NCI-H82 treated with DMSO at 0.1 percent for 48 hours (cell line): ENCODE data around the gene FOXR1.

Experiments
- DNase-seq: peaks from one replicate; lab custom pipeline; 2025; ENCODE audit not compliant: unreplicated experiment; lab: John Stamatoyannopoulos, UW

FOXR1 gene

DNA sequence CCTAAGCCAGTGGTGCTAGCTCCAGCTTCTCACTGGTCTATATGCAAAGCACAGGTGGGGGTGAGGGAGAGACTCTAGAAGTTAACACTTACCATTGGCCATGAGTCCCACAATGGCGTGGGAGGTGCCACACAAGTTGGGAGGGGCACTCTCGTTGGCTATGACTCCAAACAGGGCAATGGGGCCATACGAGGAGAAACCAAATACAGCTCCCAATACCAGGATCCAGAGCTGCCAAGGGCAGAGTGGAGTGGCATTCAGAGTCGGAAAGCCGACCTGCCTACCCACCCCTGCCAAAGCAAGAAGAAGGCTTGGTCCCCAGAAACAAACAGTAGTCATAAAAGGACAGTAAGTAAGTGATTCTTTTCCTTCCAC lies 53.5 kb downstream of the FOXR1 start:
- no peak for DNase-seq

DNA sequence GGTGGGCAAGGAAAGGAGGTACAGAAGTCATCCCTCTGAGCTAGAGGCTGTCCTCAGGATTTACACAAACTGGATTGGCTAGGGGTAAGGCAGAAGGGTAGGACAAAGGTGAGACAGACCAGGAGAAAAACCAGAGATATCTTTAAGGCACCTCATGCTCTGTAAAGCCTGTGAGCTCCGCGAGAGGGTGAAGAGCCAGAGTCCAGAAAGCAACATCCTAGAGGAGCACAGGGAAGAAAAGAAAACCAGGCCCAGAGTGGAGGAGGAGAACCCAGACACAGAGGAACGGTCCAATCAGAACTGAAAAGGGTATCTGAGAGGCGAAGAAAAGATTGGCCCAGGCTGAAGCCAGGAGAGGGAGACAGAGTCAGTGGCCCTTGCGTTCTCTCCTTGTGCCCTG lies 54.0 kb downstream of the FOXR1 start:
- no peak for DNase-seq

DNA sequence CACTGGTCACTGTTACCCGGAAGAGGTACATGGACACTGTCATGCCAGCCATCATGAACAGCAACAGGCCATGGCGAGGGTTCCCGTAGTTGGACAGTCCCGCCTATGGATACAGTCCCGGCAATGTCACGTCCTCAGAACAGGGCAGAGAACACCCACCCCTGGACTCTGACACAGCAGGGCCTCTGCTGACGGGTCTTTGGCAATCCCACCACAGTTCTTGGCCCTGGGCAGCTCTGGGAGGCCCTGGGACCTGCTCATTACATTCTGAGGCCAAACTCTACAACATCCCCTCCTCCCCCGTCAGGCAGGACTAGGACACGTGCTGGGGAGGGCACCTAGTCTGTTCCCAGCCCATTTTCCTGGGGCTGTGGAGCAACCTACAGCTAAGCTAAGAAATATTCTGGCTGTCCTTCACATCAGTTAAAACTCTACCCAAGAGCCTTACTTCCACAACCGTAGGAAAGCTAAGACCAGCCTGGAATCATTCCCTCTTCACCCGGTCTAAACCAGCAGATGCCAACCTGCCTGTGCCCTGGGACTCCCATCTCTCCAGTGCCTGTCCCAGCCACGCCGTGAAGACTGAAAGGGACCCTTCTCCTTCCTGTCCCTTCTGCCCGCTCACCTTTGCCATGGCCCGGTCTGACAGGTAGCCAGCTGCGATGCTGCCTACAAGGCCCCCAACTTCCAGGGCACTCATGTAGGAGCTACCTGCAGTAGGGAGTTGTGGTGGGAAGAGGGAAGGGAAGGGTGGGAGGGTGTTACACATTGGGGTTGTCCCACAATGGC lies 54.6 kb downstream of the FOXR1 start:
- DNase-seq, result no peak

DNA sequence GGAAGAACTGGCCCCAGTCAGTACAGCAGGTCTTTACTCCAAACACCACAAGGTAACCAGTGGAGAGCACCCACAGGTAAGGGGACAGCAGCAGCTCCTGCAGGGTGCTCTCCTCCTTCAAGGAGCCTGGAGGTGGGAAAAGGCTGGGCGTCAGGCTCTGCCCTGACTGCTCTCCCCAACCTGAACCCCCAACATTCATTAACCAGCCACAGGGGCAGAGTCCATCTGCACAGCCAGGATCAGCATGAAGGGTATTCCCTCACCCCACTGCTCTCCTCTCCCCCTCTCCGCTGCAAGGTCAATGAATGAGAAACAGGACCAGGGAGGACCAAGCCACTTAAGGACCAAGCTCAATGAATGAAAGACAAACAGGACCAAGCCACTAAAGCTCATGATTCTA lies 55.4 kb downstream of the FOXR1 start:
- DNase-seq, result no peak

DNA sequence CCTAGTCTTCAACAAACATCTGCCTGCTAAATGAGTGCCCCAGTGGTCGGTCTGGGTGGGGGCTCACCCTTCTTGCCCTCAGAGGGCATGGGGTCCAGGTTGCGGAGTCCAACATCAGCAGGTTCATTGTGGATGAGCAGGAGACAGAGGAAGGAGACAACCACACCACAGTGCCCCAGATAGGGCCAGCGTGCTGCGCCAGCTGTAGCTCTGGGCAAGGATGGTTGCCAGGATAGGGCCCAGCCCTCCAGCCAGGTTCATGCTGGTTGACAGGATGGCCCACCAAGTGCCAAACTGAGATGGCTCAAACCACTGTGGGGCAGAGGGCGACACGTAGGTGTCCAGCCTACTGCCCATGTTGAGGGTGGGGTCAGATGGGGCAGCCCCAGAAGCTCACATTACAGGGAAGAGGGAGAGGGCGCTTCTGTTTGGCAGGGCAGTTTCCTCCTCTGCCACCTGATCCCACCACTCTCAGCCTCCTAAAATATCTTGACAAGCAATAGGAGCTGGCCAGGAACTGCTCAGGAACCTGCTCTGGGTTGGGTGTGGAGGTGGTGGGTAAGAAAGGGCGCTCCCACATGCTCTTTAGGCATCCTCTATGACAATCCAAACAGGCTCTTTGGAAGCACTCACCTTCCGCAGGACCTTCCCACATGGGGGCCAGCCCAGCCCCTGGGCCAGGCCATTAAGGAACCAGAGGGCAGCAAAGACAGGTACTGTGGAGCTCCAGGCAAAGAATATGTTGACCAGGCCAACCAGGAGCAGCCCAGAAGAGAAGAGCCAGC lies 56.2 kb downstream of the FOXR1 start:
- no peak for DNase-seq

DNA sequence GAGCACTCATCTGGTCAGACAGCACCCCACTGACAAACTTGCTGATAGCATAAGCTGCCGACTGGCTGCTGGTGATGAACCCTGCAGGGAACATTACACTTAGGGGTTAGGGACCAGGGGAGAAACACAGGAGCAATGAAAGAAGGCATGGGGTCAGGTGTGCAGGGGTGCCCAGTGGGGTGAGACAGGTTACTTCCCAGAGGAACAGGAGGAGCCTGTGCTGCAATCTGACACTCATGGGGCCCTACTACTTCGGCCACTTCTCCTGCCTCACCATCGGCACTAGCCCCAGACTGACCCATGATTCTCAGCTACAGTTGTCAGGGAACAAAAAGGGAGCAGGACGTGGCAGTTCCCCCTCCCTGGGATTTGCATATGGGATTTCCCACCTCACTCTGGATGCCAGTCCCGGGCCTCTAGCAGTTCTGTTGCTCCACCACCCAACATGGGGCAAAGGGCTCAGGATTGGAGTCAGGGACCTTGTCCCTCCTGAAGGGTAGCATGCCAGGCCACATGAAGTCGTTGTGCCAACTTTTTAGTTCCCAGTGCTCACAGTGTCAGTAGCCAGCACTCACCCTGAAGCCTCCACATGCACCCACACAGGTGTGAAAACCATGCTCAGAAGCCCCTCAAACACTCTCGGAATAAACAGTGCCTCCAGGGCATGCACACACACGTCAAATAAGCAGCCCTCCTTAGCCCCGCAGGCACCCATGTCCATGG lies 56.9 kb downstream of the FOXR1 start:
- no peak for DNase-seq

DNA sequence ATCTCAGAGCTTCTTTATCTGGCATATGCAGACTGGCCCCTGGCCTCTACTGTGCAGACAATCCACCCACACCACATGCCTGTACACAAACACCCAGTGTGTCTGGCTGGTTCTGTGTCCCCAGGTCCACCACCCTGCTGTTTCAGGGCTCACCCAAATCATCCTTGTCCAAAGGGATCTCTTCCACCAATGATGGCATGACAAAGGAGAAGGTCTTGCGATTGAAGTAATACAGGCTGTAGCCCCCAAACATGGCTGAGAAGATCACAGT lies 57.4 kb downstream of the FOXR1 start:
- DNase-seq, result no peak

DNA sequence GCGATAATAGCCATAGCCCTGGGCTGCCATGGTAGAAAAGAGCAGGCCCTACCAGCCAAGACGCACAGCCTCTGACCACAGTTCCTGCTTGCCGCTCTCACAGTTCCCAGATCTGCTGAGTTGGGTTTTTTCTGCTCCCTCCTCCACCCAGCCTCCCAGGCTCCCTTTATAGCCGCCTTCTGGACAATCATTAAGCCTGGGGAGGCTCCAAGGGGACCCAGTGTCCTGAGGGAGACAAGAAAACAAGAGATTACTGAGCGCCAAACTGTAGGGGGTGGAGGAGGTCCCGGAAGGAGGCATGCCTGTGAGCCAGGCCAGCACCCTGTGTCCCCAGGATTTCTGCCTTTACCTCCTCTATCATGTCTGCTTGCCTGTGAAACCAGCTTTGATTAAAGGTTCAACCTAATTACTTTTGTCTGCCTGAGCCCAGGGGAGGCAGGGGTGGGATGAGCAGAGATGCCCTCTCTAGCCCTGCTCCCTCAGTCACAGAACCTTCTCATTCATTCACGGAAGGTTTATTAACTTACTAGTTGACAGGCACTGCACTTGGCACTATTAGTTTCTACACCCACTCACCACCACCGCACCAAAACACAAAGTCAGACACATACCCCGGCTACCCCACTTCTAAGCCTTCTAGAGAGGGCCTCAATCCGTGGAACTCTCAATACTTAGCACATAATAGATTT lies 57.9 kb downstream of the FOXR1 start:
- no peak for DNase-seq

DNA sequence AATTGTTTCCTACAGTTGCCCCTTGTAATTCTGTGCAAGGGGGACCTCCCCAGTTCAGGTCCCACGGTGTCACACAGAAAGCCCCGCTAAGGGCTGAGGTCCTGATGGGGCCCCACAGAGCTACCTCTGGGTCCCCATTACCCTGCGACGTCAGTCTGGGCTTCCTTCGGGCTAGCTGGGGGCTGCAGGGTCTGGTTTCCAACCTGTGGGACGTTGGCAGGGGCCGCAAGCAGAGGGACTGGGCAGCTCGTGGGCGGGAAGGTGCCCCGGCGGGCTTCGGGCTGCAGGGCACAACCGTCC lies 58.4 kb downstream of the FOXR1 start:
- no peak for DNase-seq

DNA sequence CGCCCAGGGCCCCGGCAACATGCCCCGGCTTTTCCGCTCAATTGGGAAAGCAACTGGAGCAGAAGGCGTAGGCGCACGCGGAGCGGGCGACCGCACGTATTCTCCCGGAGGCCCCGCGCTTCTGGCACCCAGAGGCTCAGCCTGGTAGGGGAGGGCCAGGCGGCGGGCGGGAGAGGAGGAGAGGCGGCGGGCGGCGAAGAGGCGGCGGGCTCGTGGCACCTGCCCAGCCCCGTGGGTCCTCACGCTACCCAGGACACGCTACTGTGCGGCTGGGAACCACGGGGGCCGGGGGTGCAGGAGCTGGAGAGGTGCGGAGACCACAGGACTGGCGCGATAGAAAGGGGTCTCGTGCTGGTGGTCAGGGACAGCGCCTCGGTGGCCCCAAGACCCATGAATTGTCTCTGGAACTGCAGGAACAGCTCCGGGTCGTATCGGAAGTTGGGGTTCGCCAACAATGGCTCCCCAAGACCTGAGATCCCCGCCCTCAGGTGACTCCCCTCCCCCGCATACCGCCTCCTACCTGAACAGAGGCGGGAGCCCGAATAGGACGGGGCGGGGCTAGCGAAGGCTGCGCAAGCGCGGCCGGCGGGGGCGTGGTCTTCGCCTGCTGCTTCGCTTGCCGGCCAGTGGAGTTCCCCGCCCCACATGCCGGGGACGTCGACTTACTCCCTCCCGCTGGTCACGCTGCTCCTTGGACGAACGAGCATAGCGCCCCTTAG lies 58.9 kb downstream of the FOXR1 start, which contains the start of gene SLC37A4:
TSS of gene SLC37A4 (minus strand) at position 549 of the 719 bp plus-strand sequence.
- peak; percentile 83 for DNase-seq
